Stimulated activated CD4-positive, alpha-beta T cell treated with anti-CD3 and anti-CD28 coated beads, Interleukin-4, amount 100 ng/mL, for 4 hours (primary cell): ENCODE results near the gene SLC7A8.
A peak's percentile ranks its signal among the peaks of the same experiment; 100 is the strongest.

ENCODE experiments used
- DNase-seq, 2 experiments: peaks; one replicate each; pipeline ENCODE4 v3.0.0-alpha.2; 2020

SLC7A8 gene

GRCh38 chr14:23129759-23130316 lies 53.6 kb downstream of the SLC7A8 start:
- no peak for DNase-seq

DNA sequence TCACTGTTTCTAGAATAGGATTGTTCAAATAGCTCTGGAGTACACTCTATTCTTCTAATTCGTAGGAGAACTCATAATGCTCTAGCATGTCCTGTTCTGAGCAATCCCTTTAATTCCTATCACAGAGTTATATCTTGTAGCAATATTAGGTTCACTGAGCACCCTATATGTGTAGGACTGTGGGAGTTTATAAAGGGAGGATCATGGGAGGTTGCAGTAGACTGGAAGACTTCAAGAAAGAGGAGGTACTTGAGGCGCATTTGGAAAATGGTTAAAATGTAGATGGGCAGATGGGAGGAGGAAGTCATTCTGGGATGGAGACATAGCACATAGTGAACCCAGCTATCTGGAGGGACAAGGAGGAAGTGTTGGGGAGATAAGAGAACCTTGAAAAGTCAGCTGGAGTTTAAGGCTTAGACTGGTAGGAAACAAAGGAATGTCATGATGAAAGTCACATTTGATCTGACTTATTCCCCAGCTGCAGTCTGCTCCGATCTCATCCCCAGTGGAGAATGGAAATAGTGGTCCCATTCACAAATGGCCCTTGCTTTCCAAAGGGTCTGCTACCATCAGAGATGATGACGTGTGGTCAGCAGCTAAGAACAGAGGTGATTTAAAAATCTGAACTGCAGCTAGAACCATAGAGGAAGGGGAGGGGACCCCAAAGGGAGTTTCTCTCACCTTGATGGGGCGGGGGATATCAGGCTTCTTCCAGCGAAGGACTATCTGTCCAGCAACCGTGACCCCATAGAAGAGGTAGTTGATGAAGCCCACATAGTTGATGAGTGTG lies 54.3 kb downstream of the SLC7A8 start:
- DNase-seq, result no peak

DNA sequence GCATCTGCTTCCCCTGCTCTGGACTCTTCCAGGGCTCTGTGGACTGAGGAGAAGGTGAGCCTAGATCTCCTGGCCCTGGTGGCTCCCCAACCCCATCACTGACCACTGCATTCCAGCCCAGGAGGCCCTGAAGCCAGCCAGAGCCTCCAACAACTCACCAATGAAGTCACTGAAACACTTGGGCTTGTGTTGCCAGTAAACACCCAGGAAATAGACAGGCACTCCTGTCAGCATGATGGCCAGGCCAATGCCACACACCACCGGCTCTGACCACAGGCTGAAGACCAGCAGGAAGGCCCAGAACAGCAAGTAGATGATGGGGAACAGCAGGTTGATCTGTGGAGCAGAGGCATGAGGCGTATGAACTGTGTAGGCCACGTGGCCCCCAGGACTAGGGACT lies 55.6 kb downstream of the SLC7A8 start:
- DNase-seq, result no peak

DNA sequence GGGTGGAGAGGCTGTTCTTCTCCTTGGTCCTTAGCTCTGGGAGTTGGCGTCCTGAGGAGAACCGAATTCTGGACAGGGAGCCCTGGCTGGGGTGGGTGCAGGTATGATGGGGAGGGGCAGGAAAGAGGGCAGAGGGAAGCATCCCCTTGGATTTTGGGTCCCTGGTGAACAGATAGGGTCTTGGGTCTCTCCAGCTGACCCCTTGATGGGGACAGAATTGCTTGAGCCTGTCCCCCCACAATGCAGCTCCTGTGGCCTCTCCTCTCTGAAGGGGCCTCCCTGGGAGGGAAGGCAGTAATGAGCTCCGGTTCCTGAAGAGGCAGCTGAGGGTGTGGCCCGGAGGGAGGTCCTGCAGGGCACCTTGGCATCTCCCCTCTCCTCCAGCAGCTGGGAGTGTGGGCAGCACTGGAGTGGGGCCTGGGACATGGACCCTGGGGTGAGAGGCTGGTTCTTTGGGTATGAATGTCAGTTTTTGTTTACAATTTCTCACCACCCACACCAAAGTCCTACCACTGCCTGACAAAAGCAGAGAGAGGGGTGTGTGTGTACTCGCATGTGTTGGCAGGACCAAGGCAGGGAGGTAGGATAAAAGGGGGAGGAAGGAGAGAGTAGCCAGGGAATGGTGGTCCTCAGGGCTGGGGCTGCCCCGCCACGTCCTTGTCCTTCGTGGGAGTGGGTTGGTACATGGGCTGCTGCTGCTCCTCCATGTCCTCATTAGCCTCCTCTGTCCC lies 56.7 kb downstream of the SLC7A8 start:
- DNase-seq, result no peak

DNA sequence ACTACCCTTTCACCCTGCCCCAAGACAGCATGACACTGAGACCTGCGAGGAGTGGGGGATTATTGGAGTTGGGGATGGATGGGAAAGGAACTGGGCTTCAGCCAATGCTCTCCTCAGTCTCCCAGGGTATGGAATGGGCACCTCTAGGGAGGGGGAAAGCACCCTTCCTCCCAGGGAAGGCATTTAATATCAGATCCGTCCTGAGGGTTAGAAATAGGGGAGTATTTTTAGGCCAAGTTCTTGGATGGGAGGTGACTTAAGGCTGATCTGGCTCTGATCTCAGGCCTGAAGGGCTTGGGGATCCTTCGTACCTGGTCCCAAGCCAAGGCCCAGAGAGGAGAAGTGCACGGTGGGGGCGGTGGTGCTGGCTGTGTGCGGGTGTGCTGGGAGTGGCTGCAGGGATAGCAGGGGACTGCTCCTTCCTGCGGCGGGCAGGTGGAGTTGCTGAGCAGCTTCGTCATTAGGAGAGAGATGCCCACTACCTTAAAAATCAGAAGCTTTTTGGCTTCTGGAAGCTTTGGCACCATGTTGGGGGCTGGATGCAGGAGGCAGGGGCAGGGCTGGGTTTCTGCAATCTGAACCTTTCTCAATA lies 57.4 kb downstream of the SLC7A8 start:
- no peak for DNase-seq

DNA sequence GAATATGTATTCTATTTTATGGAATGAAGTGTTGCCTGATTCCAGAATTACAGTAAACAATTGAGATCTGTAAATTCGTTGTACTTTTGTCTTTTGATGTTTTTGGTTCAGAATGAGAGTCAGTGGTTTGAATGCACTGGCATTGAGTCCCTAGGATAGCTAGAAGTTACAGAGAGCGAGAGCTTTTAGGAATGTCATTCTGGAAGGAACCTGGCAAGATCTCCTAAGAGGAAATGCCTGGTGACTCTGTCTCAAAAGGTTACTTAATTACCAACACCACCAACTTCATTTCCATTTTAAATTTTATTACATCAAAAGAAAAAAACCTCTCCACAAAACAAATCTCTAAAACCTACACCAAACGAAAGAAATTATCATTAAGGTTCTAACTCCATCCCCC lies 58.4 kb downstream of the SLC7A8 start:
- no peak for DNase-seq

DNA sequence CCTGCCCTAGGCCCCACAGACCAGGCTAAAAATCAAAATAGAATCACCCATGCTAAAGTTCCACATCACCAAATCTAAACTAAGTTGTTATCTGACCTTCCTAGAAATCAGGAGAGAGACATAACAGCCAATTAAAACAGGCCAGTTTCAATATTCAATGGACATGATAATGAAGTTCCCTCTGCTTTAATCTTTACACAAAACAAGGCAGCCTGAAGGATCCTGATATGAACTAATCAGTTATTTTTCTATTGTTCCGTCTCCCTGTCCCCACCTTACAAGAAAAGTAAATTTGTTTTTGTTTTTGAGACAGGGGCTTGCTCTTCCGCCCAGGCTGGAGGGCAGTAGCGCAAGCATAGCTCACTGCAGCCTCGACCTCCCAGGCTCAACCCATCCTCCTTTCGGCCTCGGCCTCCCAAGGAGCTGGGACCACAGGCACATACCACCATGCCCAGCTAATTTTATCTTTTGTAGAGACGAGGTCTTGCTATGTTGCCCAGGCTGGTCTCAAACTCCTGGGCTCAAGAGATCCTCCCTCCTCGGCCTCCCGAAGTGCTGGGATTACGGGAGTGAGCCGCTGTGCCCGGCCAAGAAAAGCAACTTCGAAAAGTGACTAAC lies 59.0 kb downstream of the SLC7A8 start:
- DNase-seq, result no peak

- no peak for DNase-seq
Observed at GRCh38 chr14:23123419-23123818, 60.0 kb downstream of the SLC7A8 start.

DNA sequence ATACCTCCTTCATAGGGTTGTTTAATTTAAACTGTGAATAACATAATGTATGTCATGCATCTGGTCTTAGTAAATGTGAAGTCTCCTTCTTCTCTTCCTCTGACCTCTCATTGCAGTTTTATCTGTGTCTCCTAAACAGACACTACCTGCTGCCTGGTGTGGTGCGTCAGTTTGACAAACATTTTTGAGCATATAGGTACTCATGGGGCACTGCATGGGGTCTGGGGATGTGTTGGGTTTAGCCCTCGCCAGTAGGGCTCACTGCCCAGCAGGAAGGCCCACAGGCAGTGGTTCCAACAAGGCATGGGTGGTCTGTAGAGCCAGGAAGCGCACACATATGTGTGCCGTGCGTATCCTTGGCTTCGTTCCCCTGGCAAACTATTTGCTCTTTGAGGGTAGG lies 61.4 kb downstream of the SLC7A8 start:
- no peak for DNase-seq

- DNase-seq, result no peak
Observed at GRCh38 chr14:23121361-23121771, 62.1 kb downstream of the SLC7A8 start.

DNA sequence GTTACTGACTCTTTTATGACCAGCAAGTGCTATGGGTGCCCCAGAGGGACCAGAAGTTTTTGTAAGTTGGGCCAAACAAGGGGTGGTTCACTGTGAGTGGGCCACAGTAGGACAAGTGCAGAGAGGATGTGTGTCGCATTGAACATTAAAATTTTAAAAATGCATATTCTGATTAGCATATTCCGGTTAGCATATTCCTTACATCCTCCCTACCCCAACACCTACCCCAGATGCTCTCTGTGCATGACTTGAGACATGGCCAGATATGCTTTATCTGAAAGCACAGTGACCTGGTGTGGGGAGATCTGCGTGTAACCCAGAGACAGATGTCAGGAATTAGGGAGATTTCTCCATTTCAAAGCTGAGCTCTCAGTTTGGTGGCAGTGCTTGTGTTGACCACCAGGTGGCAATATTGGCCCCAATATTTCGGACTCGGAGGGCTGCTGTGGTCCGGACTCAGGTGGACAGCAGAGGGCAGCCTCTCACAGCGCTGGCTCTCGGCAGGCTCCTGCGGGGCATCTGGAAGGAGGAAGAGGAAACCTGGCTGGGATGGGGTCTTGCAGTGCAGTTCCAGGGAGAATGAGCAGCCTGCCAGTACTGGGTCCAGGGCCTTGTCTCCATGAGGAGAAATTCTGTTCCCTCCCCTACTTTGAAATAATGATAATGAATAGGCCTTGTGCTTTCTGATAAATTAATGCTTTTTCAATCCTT lies 62.8 kb downstream of the SLC7A8 start:
- peak; percentile 69 to 70 for DNase-seq

- DNase-seq, result no peak
Observed at GRCh38 chr14:23119363-23120327, 63.8 kb downstream of the SLC7A8 start.

- DNase-seq, result no peak
Observed at GRCh38 chr14:23118506-23119362, 64.7 kb downstream of the SLC7A8 start, which contains the start of gene CEBPE. CEBPE (minus strand) TSS chr14:23119255; CDS start chr14:23119091, 164 bp downstream.

DNA sequence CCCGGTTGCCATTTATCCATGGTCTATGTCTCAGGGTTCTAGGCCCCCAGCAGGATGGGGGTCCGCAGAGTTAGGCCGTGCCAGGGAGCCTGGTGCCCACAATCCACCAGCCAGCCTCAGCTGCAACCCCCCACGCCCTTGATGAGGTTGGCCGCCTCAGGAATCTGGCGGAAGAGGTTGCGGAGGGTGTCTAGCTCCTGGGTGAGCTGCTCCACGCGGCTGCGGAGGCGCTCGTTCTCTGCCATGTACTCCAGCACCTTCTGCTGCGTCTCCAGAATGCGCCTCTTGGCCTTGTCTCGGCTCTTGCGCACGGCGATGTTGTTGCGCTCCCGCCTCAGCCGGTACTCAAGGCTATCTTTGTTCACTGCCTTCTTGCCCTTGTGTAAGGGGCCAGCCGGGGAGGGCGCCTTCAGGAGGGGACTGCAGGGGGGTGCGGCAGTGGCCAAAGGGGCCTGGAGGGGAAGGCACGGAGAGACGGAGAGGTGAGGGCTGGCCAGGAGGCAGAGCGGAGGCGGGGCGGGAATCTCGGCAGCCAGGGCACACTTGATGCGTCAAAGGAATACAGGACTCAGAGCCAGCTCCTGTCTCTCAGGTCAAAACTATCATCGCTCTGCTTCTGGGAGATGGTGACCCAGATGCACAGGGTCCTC lies 66.0 kb downstream of the SLC7A8 start:
- DNase-seq, result no peak

DNA sequence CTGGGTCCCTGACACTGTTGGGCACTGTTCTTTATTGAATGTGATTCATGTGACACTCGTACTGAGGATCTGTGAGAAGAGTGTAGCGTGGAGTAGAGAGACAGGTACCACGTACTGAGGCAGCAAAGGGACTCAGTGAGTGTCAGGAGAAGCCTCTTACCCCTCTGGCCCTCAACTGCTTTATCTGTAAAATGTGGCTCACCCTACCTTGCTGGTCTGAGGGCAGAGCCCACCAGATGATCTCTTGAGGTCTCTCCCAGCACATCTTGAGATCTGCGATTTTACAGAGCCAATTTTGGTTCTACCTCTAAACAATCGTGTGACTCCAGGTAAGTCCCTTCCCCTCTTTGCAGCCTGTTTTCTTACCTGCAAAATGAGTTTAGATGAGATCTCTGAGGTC lies 67.5 kb downstream of the SLC7A8 start:
- no peak for DNase-seq

DNA sequence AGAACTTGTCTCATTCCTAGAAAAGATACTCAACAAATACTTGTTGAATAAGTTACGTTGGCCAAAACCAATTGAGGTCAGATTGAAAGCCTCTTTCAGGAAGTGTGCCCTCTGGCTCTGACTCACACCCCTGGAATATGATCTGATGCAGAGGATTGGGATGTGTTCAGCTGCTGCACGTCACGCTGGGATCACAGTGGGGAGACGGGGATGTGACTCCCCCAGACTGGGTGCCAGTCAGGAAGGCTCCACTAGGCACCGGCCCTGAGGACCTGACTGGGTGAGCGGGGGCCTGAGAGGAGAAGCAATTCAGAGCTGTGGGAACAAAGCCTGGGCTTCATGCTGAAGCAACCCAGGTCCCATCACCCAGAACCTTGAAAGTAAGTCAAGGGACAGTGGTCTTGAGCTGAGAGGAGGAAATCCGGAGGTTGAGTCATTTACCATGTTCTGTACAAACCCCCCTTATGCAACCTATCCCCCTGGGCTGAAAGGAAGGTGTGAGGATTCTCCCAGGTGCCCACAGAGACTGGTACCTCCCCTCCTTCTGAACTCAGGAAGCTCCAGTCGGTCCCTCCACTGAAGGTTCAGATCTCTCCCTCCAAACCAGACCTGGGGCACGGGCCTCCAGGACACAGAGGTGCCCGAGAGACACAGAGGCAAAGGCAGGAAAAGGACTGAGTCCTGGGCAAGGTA lies 68.3 kb downstream of the SLC7A8 start:
- DNase-seq, result no peak

GRCh38 chr14:23114669-23115038 lies 68.8 kb downstream of the SLC7A8 start:
- DNase-seq, result no peak

DNA sequence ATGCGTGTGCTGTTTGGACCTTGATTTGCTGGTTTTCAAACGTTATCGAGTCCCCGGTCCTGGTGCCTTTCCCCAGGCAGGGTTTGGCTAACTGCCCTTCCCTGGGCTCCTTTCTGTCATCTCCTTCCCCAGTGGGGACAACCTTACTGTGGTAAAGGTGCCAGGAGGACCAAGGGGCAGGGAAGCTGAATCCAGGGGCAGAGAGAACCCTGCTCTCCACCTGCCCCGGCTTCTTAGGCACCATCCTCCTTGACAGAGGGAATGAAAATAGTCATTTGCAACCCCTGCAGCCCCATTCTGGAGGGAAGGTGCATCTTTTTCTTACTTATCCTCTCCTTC lies 69.4 kb downstream of the SLC7A8 start:
- no peak for DNase-seq

- no peak for DNase-seq
Observed at GRCh38 chr14:23113431-23114119, 69.9 kb downstream of the SLC7A8 start.
